SU-DHL-6 (cell line): ENCODE results near the gene BAK1.

Experiments
- EZH2phosphoT487 ChIP-seq: fragments of 200-600 bp; sonication (generic), shearing (Covaris generic); conservative IDR thresholded peaks from 2 replicates; pipeline ENCODE4 v1.6.1; 2018; ENCODE audit warnings: mild to moderate bottlenecking, antibody characterized with exemption, low read length, moderate library complexity, mixed read lengths
- TF ChIP-seq, protein P1 (sequence below): fragments of 200-600 bp; sonication (generic); IDR thresholded peaks from one replicate; pipeline ENCODE4 v1.5.1; 2017; ENCODE audit warnings: antibody characterized with exemption, mild to moderate bottlenecking, low read length, moderate library complexity; ENCODE audit not compliant: insufficient read depth, poor library complexity, severe bottlenecking

DNA sequence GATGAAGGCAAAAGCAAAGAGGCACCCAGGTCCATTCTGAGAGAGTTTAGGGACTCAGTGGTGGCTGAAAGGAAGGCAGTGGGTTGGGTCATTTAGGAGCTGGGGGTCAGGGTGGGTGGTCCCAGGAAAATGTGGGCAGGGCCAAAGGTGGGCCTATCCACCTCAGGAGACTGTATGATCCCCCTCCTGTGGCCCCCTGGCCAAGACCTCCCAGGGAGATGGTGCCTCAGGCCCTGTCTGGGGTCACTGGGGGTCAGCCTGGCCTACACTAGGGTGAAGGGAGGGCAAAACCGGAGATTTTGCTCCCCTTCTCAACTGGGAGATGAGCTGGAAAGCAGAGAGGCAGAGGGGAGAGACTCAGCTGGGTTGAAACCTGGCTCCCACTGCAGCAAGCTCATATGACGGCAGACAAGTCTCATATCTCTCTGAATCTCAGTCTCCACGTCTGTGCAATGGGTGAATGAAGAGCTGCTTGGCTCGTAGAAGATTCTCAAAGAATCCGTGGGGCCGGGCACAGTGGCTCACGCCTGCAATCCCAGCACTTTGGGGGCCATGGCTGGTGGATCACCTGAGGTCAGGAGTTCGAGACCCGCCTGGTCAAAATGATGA lies 11.5 kb upstream of the BAK1 start:
- peak; percentile 87; the same call in 1 of the 2 replicates for TF ChIP-seq EZH2phosphoT487
- TF ChIP-seq, protein P1, sequence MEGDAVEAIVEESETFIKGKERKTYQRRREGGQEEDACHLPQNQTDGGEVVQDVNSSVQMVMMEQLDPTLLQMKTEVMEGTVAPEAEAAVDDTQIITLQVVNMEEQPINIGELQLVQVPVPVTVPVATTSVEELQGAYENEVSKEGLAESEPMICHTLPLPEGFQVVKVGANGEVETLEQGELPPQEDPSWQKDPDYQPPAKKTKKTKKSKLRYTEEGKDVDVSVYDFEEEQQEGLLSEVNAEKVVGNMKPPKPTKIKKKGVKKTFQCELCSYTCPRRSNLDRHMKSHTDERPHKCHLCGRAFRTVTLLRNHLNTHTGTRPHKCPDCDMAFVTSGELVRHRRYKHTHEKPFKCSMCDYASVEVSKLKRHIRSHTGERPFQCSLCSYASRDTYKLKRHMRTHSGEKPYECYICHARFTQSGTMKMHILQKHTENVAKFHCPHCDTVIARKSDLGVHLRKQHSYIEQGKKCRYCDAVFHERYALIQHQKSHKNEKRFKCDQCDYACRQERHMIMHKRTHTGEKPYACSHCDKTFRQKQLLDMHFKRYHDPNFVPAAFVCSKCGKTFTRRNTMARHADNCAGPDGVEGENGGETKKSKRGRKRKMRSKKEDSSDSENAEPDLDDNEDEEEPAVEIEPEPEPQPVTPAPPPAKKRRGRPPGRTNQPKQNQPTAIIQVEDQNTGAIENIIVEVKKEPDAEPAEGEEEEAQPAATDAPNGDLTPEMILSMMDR = no peak
